Measurements from ENCODE around the gene CIT. TPM values are rescaled to one million over a fixed set of nuclear protein-coding genes. Genes with fewer than 3 reads are reported as not detected.
"Not testable (repeated sequence)": the region's sequence is repeated elsewhere in the genome, so short reads cannot be mapped to it uniquely, and the experiment has no call there.

The CIT gene
- total RNA-seq, 5 donors from 2014 or later (not counting 1 experiment from before 2014, with no cell fraction given), result 1.9 to 4.5 (median 2.1) TPM

DNA sequence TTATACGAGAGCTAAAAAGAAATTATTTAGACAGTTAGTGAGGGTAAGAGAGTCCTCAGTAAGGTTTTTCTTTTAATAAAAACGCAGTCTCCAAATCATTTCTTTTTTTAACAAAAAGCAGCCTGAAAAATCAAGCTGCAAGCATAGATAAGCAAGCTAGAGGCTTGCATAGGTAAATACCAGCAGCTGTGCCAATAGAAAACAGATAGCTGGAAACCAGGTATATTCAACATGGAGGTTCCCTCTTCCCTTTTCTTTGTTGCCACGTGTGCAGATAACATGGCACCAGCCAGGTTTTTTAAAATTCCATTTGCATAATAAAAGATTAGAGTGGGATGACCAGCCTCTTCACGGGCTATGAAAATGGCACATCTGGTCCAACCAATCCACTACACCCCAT, 215.2 kb downstream of the CIT start:
- DNase-seq (no peak), ATAC-seq (replicated peaks in 1 of 4) (no peak)
- H3K27ac ChIP-seq (ENCODE audit: low read length), result no peak overlapping the region
- H3K4me3 ChIP-seq (ENCODE audit: control insufficient read depth in 1 of 2, extremely low read depth in 1 of 2, low read length in 1 of 2), result no peak overlapping the region
- no peaks in the 10 kb centered on the region for H3K36me3 Mint-ChIP-seq
- H3K27me3 Mint-ChIP-seq, result peaks cover 0 to 4% of the 10 kb centered on the region in 2 donors
- H3K9me3 Mint-ChIP-seq, result no peaks in the 10 kb centered on the region
- H3K27ac Mint-ChIP-seq, result no peak overlapping the region
- H3K36me3 ChIP-seq (ENCODE audit: control insufficient read depth in 2 of 2, extremely low read depth in 1 of 2, insufficient read depth in 1 of 2, low read length in 1 of 2), result no peaks in the 10 kb centered on the region
- no peaks in the 10 kb centered on the region for H3K9me3 ChIP-seq
- 83% methylated on average over 1 of the region's 4 CpGs for WGBS (ENCODE audit: insufficient coverage)
- peaks cover 7 to 8% of the 10 kb centered on the region in 2 experiments for H3K4me1 ChIP-seq (ENCODE audit: control insufficient read depth in 1 of 2, extremely low read depth in 1 of 2, insufficient read depth in 2 of 2, low read length in 2 of 2)
- no peaks in the 10 kb centered on the region for H3K27me3 ChIP-seq (replicated peaks in 1 of 2; ENCODE audit: control insufficient read depth in 2 of 2, extremely low read depth in 1 of 2, insufficient read depth in 2 of 2, low read length in 1 of 2)
- ChIA-PET CTCF (interaction anchor here (0.5 to 1.2 kb wide), 6 partner anchors 9 to 370 kb away, joined by 3 to 5 read pairs (median 4); no protein-coding TSS in a partner anchor), POLR2A (no interaction called here)
- no peak overlapping the region for H3K4me3 Mint-ChIP-seq
- H3K4me1 Mint-ChIP-seq, result peaks cover 11 to 26% (median 13%) of the 10 kb centered on the region in 3 donors

DNA sequence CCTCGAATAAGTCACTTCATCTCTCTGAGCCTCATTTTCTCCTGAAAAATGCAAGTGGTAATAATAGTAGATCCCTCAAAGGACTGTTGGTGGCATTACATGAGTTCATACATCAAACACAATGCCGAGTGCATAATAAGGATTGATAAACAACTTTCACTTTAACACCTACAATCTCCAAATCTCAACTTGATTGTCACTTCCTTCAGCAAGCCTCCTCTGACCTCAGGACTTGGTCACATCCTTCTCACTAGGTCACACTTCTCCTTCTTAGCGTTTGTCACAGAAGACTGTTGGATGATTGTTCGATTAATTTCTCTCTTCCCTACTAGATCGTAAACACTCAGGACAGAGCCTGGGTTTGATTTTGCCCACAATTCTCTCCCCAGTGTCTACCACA, 217.0 kb downstream of the CIT start:
- Histone ChIP-seq H3K9me3 (no peaks in the 10 kb centered on the region), H3K27me3 (replicated peaks in 1 of 2; ENCODE audit: control insufficient read depth in 2 of 2, extremely low read depth in 1 of 2, insufficient read depth in 2 of 2, low read length in 1 of 2) (no peaks in the 10 kb centered on the region), H3K36me3 (ENCODE audit: control insufficient read depth in 2 of 2, extremely low read depth in 1 of 2, insufficient read depth in 1 of 2, low read length in 1 of 2) (no peaks in the 10 kb centered on the region), H3K4me1 (ENCODE audit: control insufficient read depth in 1 of 2, extremely low read depth in 1 of 2, insufficient read depth in 2 of 2, low read length in 2 of 2) (no peaks in the 10 kb centered on the region), H3K4me3 (ENCODE audit: control insufficient read depth in 1 of 2, extremely low read depth in 1 of 2, low read length in 1 of 2) (no peak overlapping the region), H3K27ac (ENCODE audit: low read length) (no peak overlapping the region)
- no peak for ATAC-seq (replicated peaks in 1 of 4)
- ChIA-PET POLR2A (no interaction called here), CTCF (no interaction called here)
- Mint-ChIP-seq H3K4me3 (no peak overlapping the region), H3K27ac (peak overlapping the region in 1 of 2 donors; percentile 8), H3K4me1 (peaks cover 0 to 10% (median 0%) of the 10 kb centered on the region in 3 donors), H3K9me3 (no peaks in the 10 kb centered on the region), H3K36me3 (no peaks in the 10 kb centered on the region), H3K27me3 (peaks cover 0 to 4% of the 10 kb centered on the region in 2 donors)
- 8% methylated on average over 2 of the region's 5 CpGs for WGBS (ENCODE audit: insufficient coverage)
- DNase-seq, result peak in 1 of 35 experiments; percentile 24

DNA sequence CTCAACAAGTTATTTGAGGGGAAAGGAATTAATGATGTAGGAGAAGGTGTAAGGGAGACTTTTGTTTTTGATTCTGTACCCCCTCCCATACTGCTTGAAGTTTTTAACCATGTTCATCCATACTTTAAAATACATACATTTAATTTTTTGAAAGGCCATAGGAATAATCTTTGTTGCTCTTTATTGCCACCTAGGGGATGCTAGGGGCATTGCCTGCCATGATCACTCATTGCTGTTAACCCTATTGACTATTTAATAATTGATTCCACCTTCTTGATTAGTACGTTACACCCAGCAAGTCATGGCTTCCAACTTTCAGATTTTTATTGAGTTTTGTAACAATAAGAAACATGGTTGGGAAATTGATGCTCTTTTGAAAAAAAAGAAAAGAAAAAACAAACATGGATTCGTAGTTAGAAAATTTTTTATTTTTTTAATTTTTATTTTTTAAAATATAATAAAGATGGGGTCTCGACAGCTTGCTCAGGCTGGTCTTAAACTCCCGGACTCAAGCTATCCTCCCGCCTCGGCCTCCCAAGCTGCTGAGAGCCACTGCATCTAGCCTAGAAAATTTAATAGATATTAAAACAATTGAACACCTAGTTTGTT, 217.7 kb downstream of the CIT start:
- H3K4me1 Mint-ChIP-seq, result peaks cover 0 to 10% (median 0%) of the 10 kb centered on the region in 3 donors
- no peak overlapping the region for H3K4me3 Mint-ChIP-seq
- H3K9me3 ChIP-seq, result no peaks in the 10 kb centered on the region
- peaks cover 0 to 2% (median 0%) of the 10 kb centered on the region in 3 donors for H3K9me3 Mint-ChIP-seq
- POLR2A ChIA-PET, result no interaction called here
- no peaks in the 10 kb centered on the region for H3K4me1 ChIP-seq (ENCODE audit: control insufficient read depth in 1 of 2, extremely low read depth in 1 of 2, insufficient read depth in 2 of 2, low read length in 2 of 2)
- H3K4me3 ChIP-seq (ENCODE audit: control insufficient read depth in 1 of 2, extremely low read depth in 1 of 2, low read length in 1 of 2), result no peak overlapping the region
- CTCF ChIA-PET, result interaction anchor here in 1 of 2 donors (1.9 kb wide), 1 partner anchor 8 kb away, joined by 11 read pairs; the partner anchor contains the start of gene PRKAB1
- no peaks in the 10 kb centered on the region for H3K36me3 Mint-ChIP-seq
- DNase-seq (peak in 28 of 35 experiments; percentile 5 to 71 (median 30)), ATAC-seq (replicated peaks in 1 of 4) (peak in 3 of 4 experiments; percentile 53 to 65 (median 60))
- H3K27me3 Mint-ChIP-seq, result peaks cover 0 to 4% of the 10 kb centered on the region in 2 donors
- H3K27ac ChIP-seq (ENCODE audit: low read length), result no peak overlapping the region
- H3K27me3 ChIP-seq (replicated peaks in 1 of 2; ENCODE audit: control insufficient read depth in 2 of 2, extremely low read depth in 1 of 2, insufficient read depth in 2 of 2, low read length in 1 of 2), result no peaks in the 10 kb centered on the region
- no CpG with 5 or more reads among the region's 6 CpGs for WGBS (ENCODE audit: insufficient coverage)
- no peaks in the 10 kb centered on the region for H3K36me3 ChIP-seq (ENCODE audit: control insufficient read depth in 2 of 2, extremely low read depth in 1 of 2, insufficient read depth in 1 of 2, low read length in 1 of 2)
- H3K27ac Mint-ChIP-seq, result no peak overlapping the region

DNA sequence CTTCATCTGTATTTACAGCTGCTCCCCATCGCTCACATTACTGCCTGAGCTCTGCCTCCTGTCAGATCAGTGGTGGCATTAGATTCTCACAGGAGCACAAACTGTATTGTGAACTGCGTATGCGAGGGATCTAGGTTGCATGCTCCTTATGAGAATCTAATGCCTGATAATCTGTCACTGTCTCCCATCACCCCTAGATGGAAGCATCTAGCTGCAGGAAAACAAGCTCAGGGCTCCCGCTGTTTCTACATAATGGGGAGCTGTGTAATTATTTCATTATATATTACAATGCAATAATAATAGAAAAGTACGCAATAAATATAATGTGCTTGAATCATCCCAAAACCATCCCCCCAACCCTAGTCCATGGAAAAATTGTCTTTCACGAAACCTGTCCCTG, 219.0 kb downstream of the CIT start:
- H3K27me3 Mint-ChIP-seq; H3K36me3 ChIP-seq (ENCODE audit: control insufficient read depth in 2 of 2, extremely low read depth in 1 of 2, insufficient read depth in 1 of 2, low read length in 1 of 2); ATAC-seq (replicated peaks in 1 of 4); H3K4me3 ChIP-seq (ENCODE audit: control insufficient read depth in 1 of 2, extremely low read depth in 1 of 2, low read length in 1 of 2); H3K9me3 ChIP-seq; H3K27ac Mint-ChIP-seq; POLR2A ChIA-PET; DNase-seq; H3K36me3 Mint-ChIP-seq; H3K27me3 ChIP-seq (replicated peaks in 1 of 2; ENCODE audit: control insufficient read depth in 2 of 2, extremely low read depth in 1 of 2, insufficient read depth in 2 of 2, low read length in 1 of 2); H3K4me1 ChIP-seq (ENCODE audit: control insufficient read depth in 1 of 2, extremely low read depth in 1 of 2, insufficient read depth in 2 of 2, low read length in 2 of 2); H3K27ac ChIP-seq (ENCODE audit: low read length); H3K4me1 Mint-ChIP-seq; H3K4me3 Mint-ChIP-seq: not testable (repeated sequence)
- peaks cover 0 to 14% (median 3%) of the 10 kb centered on the region in 3 donors for H3K9me3 Mint-ChIP-seq
- WGBS (ENCODE audit: insufficient coverage), result 71% methylated on average over 1 of the region's 6 CpGs
- CTCF ChIA-PET, result interaction anchor here in 1 of 2 donors (1.0 to 1.9 kb wide), 2 partner anchors 10 to 40 kb away, joined by 7 to 11 read pairs; partner anchors contain the start of gene PRKAB1

DNA sequence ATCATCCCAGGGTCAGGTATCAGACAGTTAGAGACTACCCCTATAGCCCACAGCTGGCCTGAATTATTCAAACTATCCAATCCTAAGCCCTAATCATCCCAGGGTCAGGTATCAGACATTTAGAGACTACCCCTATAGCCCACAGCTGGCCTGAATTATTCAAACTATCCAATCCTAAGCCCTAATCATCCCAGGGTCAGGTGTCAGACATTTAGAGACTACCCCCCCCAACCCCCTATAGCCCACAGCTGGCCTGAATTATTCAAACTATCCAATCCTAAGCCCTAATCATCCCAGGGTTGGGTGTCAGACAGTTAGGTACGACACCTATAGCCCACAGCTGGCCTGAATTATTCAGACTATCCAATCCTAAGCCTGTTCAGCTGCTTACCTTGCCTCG, 220.1 kb downstream of the CIT start:
- H3K4me3 ChIP-seq (ENCODE audit: control insufficient read depth in 1 of 2, extremely low read depth in 1 of 2, low read length in 1 of 2); H3K4me1 ChIP-seq (ENCODE audit: control insufficient read depth in 1 of 2, extremely low read depth in 1 of 2, insufficient read depth in 2 of 2, low read length in 2 of 2); ATAC-seq (replicated peaks in 1 of 4); H3K27ac ChIP-seq (ENCODE audit: low read length); H3K9me3 ChIP-seq; H3K4me3 Mint-ChIP-seq; H3K27ac Mint-ChIP-seq; DNase-seq; H3K4me1 Mint-ChIP-seq; H3K27me3 ChIP-seq (replicated peaks in 1 of 2; ENCODE audit: control insufficient read depth in 2 of 2, extremely low read depth in 1 of 2, insufficient read depth in 2 of 2, low read length in 1 of 2); H3K36me3 Mint-ChIP-seq; H3K36me3 ChIP-seq (ENCODE audit: control insufficient read depth in 2 of 2, extremely low read depth in 1 of 2, insufficient read depth in 1 of 2, low read length in 1 of 2); H3K27me3 Mint-ChIP-seq; POLR2A ChIA-PET: not testable (repeated sequence)
- peaks cover 0 to 21% (median 11%) of the 10 kb centered on the region in 3 donors for H3K9me3 Mint-ChIP-seq
- CTCF ChIA-PET, result interaction anchor here in 1 of 2 donors (0.7 kb wide), 1 partner anchor 19 kb away, joined by 5 read pairs; no protein-coding TSS in a partner anchor
- WGBS (ENCODE audit: insufficient coverage), result 70% methylated on average over 2 of the region's 2 CpGs

DNA sequence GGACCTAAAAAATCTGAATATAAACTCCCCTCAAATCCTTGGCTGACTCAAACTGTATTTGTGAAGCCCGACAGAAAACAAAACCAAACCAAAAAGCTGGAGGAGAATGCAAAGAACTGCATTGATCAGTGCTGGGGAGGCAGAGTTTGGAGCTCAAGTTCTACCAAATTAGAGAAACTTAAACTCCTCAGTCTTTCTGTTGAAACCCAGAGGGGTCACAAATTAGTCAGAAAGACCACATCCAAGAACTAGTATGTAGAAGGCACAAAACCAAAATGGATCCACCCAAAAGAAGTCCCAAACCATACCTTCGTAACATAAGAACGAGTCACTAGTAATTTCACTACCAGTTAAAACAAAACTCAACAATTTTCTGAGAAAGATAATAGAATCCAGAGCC, 224.5 kb downstream of the CIT start:
- Mint-ChIP-seq H3K27ac (no peak overlapping the region), H3K9me3 (peaks cover 0 to 21% (median 11%) of the 10 kb centered on the region in 3 donors), H3K4me3 (no peak overlapping the region), H3K27me3 (peaks cover 3 to 10% of the 10 kb centered on the region in 2 donors), H3K36me3 (no peaks in the 10 kb centered on the region), H3K4me1 (no peaks in the 10 kb centered on the region)
- Histone ChIP-seq H3K4me3 (ENCODE audit: control insufficient read depth in 1 of 2, extremely low read depth in 1 of 2, low read length in 1 of 2) (no peak overlapping the region), H3K36me3 (ENCODE audit: control insufficient read depth in 2 of 2, extremely low read depth in 1 of 2, insufficient read depth in 1 of 2, low read length in 1 of 2) (no peaks in the 10 kb centered on the region), H3K27me3 (replicated peaks in 1 of 2; ENCODE audit: control insufficient read depth in 2 of 2, extremely low read depth in 1 of 2, insufficient read depth in 2 of 2, low read length in 1 of 2) (peaks cover 0 to 4% of the 10 kb centered on the region in 2 experiments), H3K27ac (ENCODE audit: low read length) (no peak overlapping the region), H3K9me3 (no peaks in the 10 kb centered on the region), H3K4me1 (ENCODE audit: control insufficient read depth in 1 of 2, extremely low read depth in 1 of 2, insufficient read depth in 2 of 2, low read length in 2 of 2) (no peaks in the 10 kb centered on the region)
- POLR2A ChIA-PET, result no interaction called here
- WGBS (ENCODE audit: insufficient coverage), result no CpG with 5 or more reads among the region's 3 CpGs
- CTCF ChIA-PET, result interaction anchor here in 1 of 2 donors (0.7 kb wide), 1 partner anchor 9 kb away, joined by 3 read pairs; no protein-coding TSS in a partner anchor
- ATAC-seq (replicated peaks in 1 of 4) (no peak), DNase-seq (no peak)
